HepG2 (cell line): ENCODE results near the gene GRHPR. TPM values are rescaled to one million over a fixed set of nuclear protein-coding genes. Genes with fewer than 3 reads are reported as not detected.
"Not testable (repeated sequence)": the region's sequence is repeated elsewhere in the genome, so short reads cannot be mapped to it uniquely, and the experiment has no call there.

Source experiments
- ATAC-seq: fragments of 200-7000 bp; cut with Tn5 transposase; 3 replicates; pipeline ENCODE4 v1.9.1; 2020; ENCODE audit warnings: mild to moderate bottlenecking, moderate library complexity
- BruUV-seq: library from RNA; stranded (reverse); fragments of 400-500 nt; replicated peaks from 2 replicates; lab custom pipeline; 2021; lab: Mats Ljungman, UMichigan
- CTCF ChIA-PET: fragments of 300-600 bp; formaldehyde crosslinking; extraction: SDS; loops from one replicate; lab custom pipeline; 2021; ENCODE audit warnings: low total read pairs, inconsistent platforms, low intra/inter-chr PET ratio; lab: Yijun Ruan, JAX
- POLR2A ChIA-PET: fragments of 350-600 bp; sonication (Branson Sonifier 250); formaldehyde crosslinking; loops from one replicate; lab custom pipeline; 2020; ENCODE audit warnings: antibody characterized with exemption, inconsistent platforms; lab: Yijun Ruan, JAX
- DNase-seq: peaks from one replicate; pipeline ENCODE4 v3.0.0-alpha.2; 2015; ENCODE audit warnings: low spot score
- FAIRE-seq: peaks from 3 replicates; lab custom pipeline; 2011; peaks lifted over from hg19 to GRCh38; lab: Jason Lieb, UNC
- H2AFZ ChIP-seq: one replicate; pipeline ENCODE4 v1.6.1; 2011; ENCODE audit warnings: low read length, inconsistent platforms
- H3K27ac ChIP-seq: fragments of 300-600 bp; 3 replicates; pipeline ENCODE4 v1.8.0; 2011; ENCODE audit warnings: mixed run types, mild to moderate bottlenecking, mixed read lengths, low read length, inconsistent platforms; ENCODE audit not compliant: insufficient read depth; ENCODE audit errors: extremely low read length
- H3K27me3 ChIP-seq, 2 experiments: fragments of 200-600 bp in 1 of 2; 2 replicates in 1 of 2; 3 replicates in 1 of 2; pipeline versions ENCODE4 v1.6.0 to v1.8.0; 2011; ENCODE audit warnings: low read length in 2 of 2, mild to moderate bottlenecking in 2 of 2, moderate library complexity in 2 of 2, inconsistent platforms in 1 of 2; ENCODE audit not compliant: insufficient read depth in 2 of 2, control insufficient read depth in 1 of 2
- H3K36me3 ChIP-seq, 2 experiments: fragments of 200-600 bp in 1 of 2; replicated peaks in 1 of 2; 2 replicates in 1 of 2; 3 replicates in 1 of 2; pipeline versions ENCODE4 v1.5.1 to v1.8.0; 2011; ENCODE audit warnings: low read length in 2 of 2, inconsistent platforms in 1 of 2; ENCODE audit not compliant: insufficient read depth in 2 of 2, control insufficient read depth in 1 of 2
- H3K4me1 ChIP-seq: 2 replicates; pipeline ENCODE4 v1.5.1; 2012; ENCODE audit warnings: low read length, inconsistent platforms; ENCODE audit not compliant: insufficient read depth
- H3K4me2 ChIP-seq: 2 replicates; pipeline ENCODE4 v1.6.0; 2011; ENCODE audit warnings: low read depth, low read length, inconsistent platforms
- H3K4me3 ChIP-seq, 3 experiments: fragments of 200-600 bp in 1 of 3; sonication (generic), shearing (Covaris generic) in 1 of 3; replicated peaks in 1 of 3; 2 replicates each; pipeline ENCODE4 v1.5.1; 2011 to 2016; ENCODE audit warnings: low read length in 3 of 3, inconsistent platforms in 2 of 3, low read depth in 2 of 3, mild to moderate bottlenecking in 2 of 3, control low read depth in 1 of 3, mixed read lengths in 1 of 3; ENCODE audit not compliant: insufficient read depth in 1 of 3
- H3K79me2 ChIP-seq: one replicate; pipeline ENCODE4 v1.6.1; 2011; ENCODE audit warnings: low read length, inconsistent platforms; ENCODE audit not compliant: insufficient read depth
- H3K9ac ChIP-seq: 2 replicates; pipeline ENCODE4 v1.6.0; 2011; ENCODE audit warnings: mild to moderate bottlenecking, low read depth, low read length, inconsistent platforms; ENCODE audit not compliant: insufficient read depth
- H3K9me3 ChIP-seq: 2 replicates; pipeline ENCODE4 v1.5.1; 2012; ENCODE audit warnings: mild to moderate bottlenecking, low read length
- H4K20me1 ChIP-seq: 2 replicates; pipeline ENCODE4 v1.6.0; 2011; ENCODE audit warnings: inconsistent platforms, mild to moderate bottlenecking, low read length, moderate library complexity; ENCODE audit not compliant: insufficient read depth
- EEA1 ChIP-seq: sonication (generic); formaldehyde crosslinking; IDR thresholded peaks from 2 replicates; pipeline ENCODE4 v1.5.1; 2020; ENCODE audit warnings: mild to moderate bottlenecking, missing genetic modification reagents, borderline replicate concordance
- ESRRA ChIP-seq: sonication (generic); formaldehyde crosslinking; IDR thresholded peaks from 2 replicates; pipeline ENCODE4 v1.5.1; 2020; ENCODE audit warnings: mild to moderate bottlenecking, low read depth, missing genetic modification reagents
- KDM2A ChIP-seq: sonication (generic); formaldehyde crosslinking; IDR thresholded peaks from 2 replicates; pipeline ENCODE4 v1.4.0; 2020; ENCODE audit warnings: low read depth, missing genetic modification reagents, borderline replicate concordance
- KLF16 ChIP-seq, 2 experiments: sonication (generic) in 1 of 2; formaldehyde crosslinking in 1 of 2; IDR thresholded peaks; 2 replicates each; pipeline versions ENCODE4 v1.6.1 to v1.8.0; 2016 to 2023; ENCODE audit warnings: missing genetic modification reagents in 2 of 2, missing compliant biosample characterization in 1 of 2
- TARDBP ChIP-seq: sonication (generic); formaldehyde crosslinking; IDR thresholded peaks from 2 replicates; pipeline ENCODE4 v1.8.0; 2022; ENCODE audit warnings: mild to moderate bottlenecking, missing genetic modification reagents
- ZNF382 ChIP-seq: sonication (generic); formaldehyde crosslinking; IDR thresholded peaks from 2 replicates; pipeline ENCODE4 v1.5.0; 2020; ENCODE audit warnings: missing genetic modification reagents, mild to moderate bottlenecking, borderline replicate concordance
- WGBS: methylation state at CpG from one replicate; pipeline ENCODE4 v1.1.6; 2017; ENCODE audit warnings: low lambda C conversion rate; 5-methylcytosine and 5-hydroxymethylcytosine counted together
- in situ Hi-C: cut with HindIII; loops from 2 replicates; pipeline ENCODE4 v1.10.0; 2017; ENCODE audit warnings: low pct_unique_long_range_greater_than_20kb; ENCODE audit not compliant: extremely low pct_ligation_motif_present
- intact Hi-C: fragments of 100-400 bp; cut with micrococcal nuclease; formaldehyde crosslinking; loops from one replicate; pipeline ENCODE4 v1.10.0; 2022; ENCODE audit not compliant: unreplicated experiment
- polyA plus RNA-seq, 8 experiments: library from polyadenylated mRNA; depleted of rRNA in 3 of 8; stranded (reverse) in 7 of 8; unstranded in 1 of 8; fragments of >200 nt; fragmentation: Illumina TruSeq in 4 of 8; extraction: Trizol in 4 of 8; gene quantifications; 2 replicates each; pipeline versions ENCODE4 v1.2.1 to v1.2.3, GENCODE V29; 2011 to 2016; ENCODE audit warnings: low read depth in 4 of 8, missing spikeins in 1 of 8, mixed read lengths in 1 of 8; ENCODE audit not compliant: insufficient read depth in 1 of 8
- total RNA-seq, 5 experiments: library from RNA; depleted of rRNA; stranded (reverse); fragments of >200 nt; fragmentation: Illumina TruSeq; extraction: Trizol; gene quantifications; 2 replicates each; pipeline ENCODE4 v1.2.3, GENCODE V29; 2016; ENCODE audit warnings: low read depth in 1 of 5
- TF ChIP-seq, protein P1 (sequence below): sonication (generic); formaldehyde crosslinking; conservative IDR thresholded peaks from 2 replicates; pipeline ENCODE4 v1.4.0; 2020; ENCODE audit warnings: missing genetic modification reagents
- TF ChIP-seq, protein P2 (sequence below): sonication (generic); formaldehyde crosslinking; IDR thresholded peaks from 2 replicates; pipeline ENCODE4 v1.4.0; 2020; ENCODE audit warnings: missing genetic modification reagents, mild to moderate bottlenecking, borderline replicate concordance
- TF ChIP-seq, protein P3 (sequence below): sonication (generic); formaldehyde crosslinking; IDR thresholded peaks from 2 replicates; pipeline ENCODE4 v1.8.0; 2022; ENCODE audit warnings: mild to moderate bottlenecking, missing genetic modification reagents; ENCODE audit not compliant: insufficient replicate concordance

GRHPR gene
- total and polyA plus RNA-seq, 2 of the 13 experiments (the other 11 are each of a cell fraction or from before 2014, with no cell fraction given): 113 to 115 TPM

DNA sequence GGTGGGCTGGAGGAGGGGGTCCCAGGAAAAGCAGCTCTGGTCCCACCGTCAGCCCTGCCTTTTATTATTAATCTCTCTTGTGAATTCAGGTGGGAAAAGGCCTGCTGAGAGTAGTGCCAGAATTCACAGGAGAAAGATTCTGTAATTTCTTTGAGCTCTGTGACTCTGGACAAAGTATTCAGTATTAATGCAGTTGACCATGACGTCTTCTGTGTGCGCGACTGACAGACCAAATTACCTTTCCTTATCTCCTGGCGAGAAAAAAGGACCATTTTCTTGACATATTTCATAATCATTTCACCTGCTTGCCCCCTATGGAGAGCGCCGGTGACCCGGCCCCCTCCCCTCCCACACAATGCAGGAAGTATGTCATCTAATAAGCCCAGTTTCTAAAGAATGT lies 26.8 kb upstream of the GRHPR start:
- ChIA-PET CTCF (no interaction called here), POLR2A (no interaction called here)
- DNase-seq (no peak), ATAC-seq (no peak), FAIRE-seq (no peak)
- TF ChIP-seq, protein P1, sequence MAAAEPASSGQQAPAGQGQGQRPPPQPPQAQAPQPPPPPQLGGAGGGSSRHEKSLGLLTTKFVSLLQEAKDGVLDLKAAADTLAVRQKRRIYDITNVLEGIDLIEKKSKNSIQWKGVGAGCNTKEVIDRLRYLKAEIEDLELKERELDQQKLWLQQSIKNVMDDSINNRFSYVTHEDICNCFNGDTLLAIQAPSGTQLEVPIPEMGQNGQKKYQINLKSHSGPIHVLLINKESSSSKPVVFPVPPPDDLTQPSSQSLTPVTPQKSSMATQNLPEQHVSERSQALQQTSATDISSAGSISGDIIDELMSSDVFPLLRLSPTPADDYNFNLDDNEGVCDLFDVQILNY (CRISPR knock-in tag): no peak
- TF ChIP-seq KDM2A (CRISPR knock-in tag) (no peak), TARDBP (no peak), ZNF382 (CRISPR knock-in tag) (no peak), ESRRA (CRISPR knock-in tag) (no peak), EEA1 (CRISPR knock-in tag) (no peak), KLF16 (CRISPR knock-in tag; IDR thresholded peaks at IDR 0.05) (no peak)
- TF ChIP-seq, protein P2, sequence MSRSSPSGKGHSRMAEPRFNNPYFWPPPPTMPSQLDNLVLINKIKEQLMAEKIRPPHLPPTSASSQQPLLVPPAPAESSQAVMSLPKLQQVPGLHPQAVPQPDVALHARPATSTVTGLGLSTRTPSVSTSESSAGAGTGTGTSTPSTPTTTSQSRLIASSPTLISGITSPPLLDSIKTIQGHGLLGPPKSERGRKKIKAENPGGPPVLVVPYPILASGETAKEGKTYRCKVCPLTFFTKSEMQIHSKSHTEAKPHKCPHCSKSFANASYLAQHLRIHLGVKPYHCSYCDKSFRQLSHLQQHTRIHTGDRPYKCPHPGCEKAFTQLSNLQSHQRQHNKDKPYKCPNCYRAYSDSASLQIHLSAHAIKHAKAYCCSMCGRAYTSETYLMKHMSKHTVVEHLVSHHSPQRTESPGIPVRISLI (CRISPR knock-in tag): no peak
- TF ChIP-seq, protein P3, sequence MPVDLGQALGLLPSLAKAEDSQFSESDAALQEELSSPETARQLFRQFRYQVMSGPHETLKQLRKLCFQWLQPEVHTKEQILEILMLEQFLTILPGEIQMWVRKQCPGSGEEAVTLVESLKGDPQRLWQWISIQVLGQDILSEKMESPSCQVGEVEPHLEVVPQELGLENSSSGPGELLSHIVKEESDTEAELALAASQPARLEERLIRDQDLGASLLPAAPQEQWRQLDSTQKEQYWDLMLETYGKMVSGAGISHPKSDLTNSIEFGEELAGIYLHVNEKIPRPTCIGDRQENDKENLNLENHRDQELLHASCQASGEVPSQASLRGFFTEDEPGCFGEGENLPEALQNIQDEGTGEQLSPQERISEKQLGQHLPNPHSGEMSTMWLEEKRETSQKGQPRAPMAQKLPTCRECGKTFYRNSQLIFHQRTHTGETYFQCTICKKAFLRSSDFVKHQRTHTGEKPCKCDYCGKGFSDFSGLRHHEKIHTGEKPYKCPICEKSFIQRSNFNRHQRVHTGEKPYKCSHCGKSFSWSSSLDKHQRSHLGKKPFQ (CRISPR knock-in tag): no peak
- Histone ChIP-seq H3K4me3 (no peak overlapping the region), H3K27me3 (peaks cover 0 to 6% of the 10 kb centered on the region in 2 experiments; a peak in 1 of 5 replicates), H3K36me3 (no peaks in the 10 kb centered on the region), H3K9me3 (no peaks in the 10 kb centered on the region), H3K9ac (no peak overlapping the region), H2AFZ (no peak overlapping the region), H4K20me1 (no peaks in the 10 kb centered on the region), H3K4me2 (no peak overlapping the region), H3K27ac (no peak overlapping the region), H3K4me1 (peaks cover 24% of the 10 kb centered on the region), H3K79me2 (no peaks in the 10 kb centered on the region)
- intact Hi-C loops: no loop called here
- no TSS peak for BruUV-seq
- 30% methylated on average over 8 of the region's 8 CpGs for WGBS
- in situ Hi-C loops: no loop called here

DNA sequence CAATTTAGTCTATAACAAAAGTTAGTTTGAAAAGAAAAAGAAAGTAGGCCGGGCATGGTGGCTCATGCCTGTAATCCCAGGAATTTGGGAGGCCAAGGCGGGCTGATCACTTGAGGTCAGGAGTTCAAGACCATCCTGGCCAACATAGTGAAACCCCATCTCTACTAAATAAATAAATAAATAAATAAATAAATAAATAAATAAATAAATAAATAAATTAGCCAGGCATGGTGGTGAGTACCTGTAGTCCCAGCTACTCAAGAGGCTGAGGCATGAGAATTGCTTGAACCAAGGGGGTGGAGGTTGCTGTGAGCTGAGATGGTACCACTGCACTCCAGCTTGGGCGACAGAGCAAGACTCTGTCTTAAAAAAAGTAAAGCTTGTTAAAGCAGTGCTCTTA lies 24.5 kb upstream of the GRHPR start:
- H3K79me2 ChIP-seq, H3K27ac ChIP-seq, H3K4me3 ChIP-seq, H2AFZ ChIP-seq, FAIRE-seq, ATAC-seq, in situ Hi-C loops, H3K9ac ChIP-seq, intact Hi-C loops, H3K4me1 ChIP-seq, POLR2A ChIA-PET, H3K27me3 ChIP-seq, CTCF ChIA-PET, H3K36me3 ChIP-seq, H3K4me2 ChIP-seq, DNase-seq, H3K9me3 ChIP-seq, BruUV-seq, H4K20me1 ChIP-seq: not testable (repeated sequence)
- 68% methylated on average over 3 of the region's 3 CpGs for WGBS
